ENCODE data around the gene FSTL4.

GRCh38 chr5:133475986-133476385, 136.4 kb downstream of the FSTL4 start:
- TF ChIP-seq EP300 (IDR thresholded peaks at IDR 0.05) = no peak
- TF ChIP-seq CTCF (IDR thresholded peaks at IDR 0.05) = no peak
- no peak for TF ChIP-seq POLR2A (IDR thresholded peaks at IDR 0.05)

Data from upper lobe of left lung (tissue), 4 donors.